H1 (cell line): ENCODE data around the gene SNX2. TPM values are rescaled to one million over a fixed set of nuclear protein-coding genes. Genes with fewer than 3 reads are reported as not detected.
A peak's percentile ranks its signal among the peaks of the same experiment; 100 is the strongest.

Experiments used
- CTCF ChIA-PET: fragments of 300-600 bp; sonication (Branson Sonifier 250); formaldehyde crosslinking; loops from one replicate; lab custom pipeline; 2021; ENCODE audit not compliant: partially characterized antibody; lab: Charles Lee
- POLR2A ChIA-PET: fragments of 300-600 bp; sonication (Branson Sonifier 250); formaldehyde crosslinking; loops from one replicate; lab custom pipeline; 2021; ENCODE audit warnings: inconsistent platforms; ENCODE audit not compliant: partially characterized antibody; lab: Charles Lee
- DNase-seq, 2 experiments: peaks; one replicate each; pipeline versions ENCODE4 v3.0.0 to v3.0.0-alpha.2; 2010 to 2022; ENCODE audit warnings: low spot score in 2 of 2, low read depth in 1 of 2, mixed read lengths in 1 of 2
- FAIRE-seq: peaks from 2 replicates; lab custom pipeline; 2011; peaks lifted over from hg19 to GRCh38; lab: Jason Lieb, UNC
- H2AFZ ChIP-seq: 2 replicates; pipeline ENCODE4 v1.8.1; 2012; ENCODE audit warnings: low read length, inconsistent platforms
- H2AK5ac ChIP-seq: 2 replicates; pipeline ENCODE4 v1.6.1; 2013; ENCODE audit warnings: low read depth, low read length
- H2BK120ac ChIP-seq: replicated peaks from 2 replicates; pipeline ENCODE3; 2013; ENCODE audit warnings: low read depth, low read length, inconsistent platforms
- H2BK12ac ChIP-seq: 2 replicates; pipeline ENCODE4 v1.6.1; 2013; ENCODE audit warnings: low read depth, low read length
- H2BK15ac ChIP-seq: 2 replicates; pipeline ENCODE4 v1.6.1; 2013; ENCODE audit warnings: low read length
- H2BK20ac ChIP-seq: 2 replicates; pipeline ENCODE4 v1.6.1; 2013; ENCODE audit warnings: low read length
- H2BK5ac ChIP-seq: 2 replicates; pipeline ENCODE4 v1.6.1; 2013; ENCODE audit warnings: low read depth, low read length
- H3K14ac ChIP-seq: 2 replicates; pipeline ENCODE4 v1.6.1; 2013; ENCODE audit warnings: inconsistent platforms; ENCODE audit not compliant: insufficient read length
- H3K18ac ChIP-seq: 2 replicates; pipeline ENCODE4 v1.6.1; 2013; ENCODE audit warnings: low read length; ENCODE audit errors: extremely low read depth
- H3K23ac ChIP-seq: 2 replicates; pipeline ENCODE4 v1.6.1; 2013; ENCODE audit warnings: inconsistent platforms; ENCODE audit not compliant: insufficient read length
- H3K23me2 ChIP-seq: 2 replicates; pipeline ENCODE4 v1.6.1; 2013; ENCODE audit warnings: low read depth, low read length
- H3K27ac ChIP-seq: 2 replicates; pipeline ENCODE4 v1.6.1; 2011; ENCODE audit warnings: low read depth, low read length, inconsistent platforms
- H3K27me3 ChIP-seq, 4 experiments: replicated peaks in 1 of 4; 1 replicate in 1 of 4; 2 replicates in 3 of 4; pipeline versions ENCODE4 v1.6.1 to v1.8.1; 2011 to 2013; ENCODE audit warnings: low read length in 3 of 4, mild to moderate bottlenecking in 3 of 4, inconsistent platforms in 2 of 4, mixed read lengths in 2 of 4, moderate library complexity in 1 of 4; ENCODE audit not compliant: control insufficient read depth in 3 of 4, insufficient read depth in 3 of 4; ENCODE audit errors: extremely low read depth in 1 of 4
- H3K36me3 ChIP-seq, 4 experiments: 2 replicates each; pipeline versions ENCODE4 v1.6.1 to v1.8.1; 2011 to 2013; ENCODE audit warnings: mild to moderate bottlenecking in 4 of 4, low read length in 3 of 4, moderate library complexity in 2 of 4, control low read depth in 1 of 4, inconsistent platforms in 1 of 4; ENCODE audit not compliant: insufficient read depth in 4 of 4, control insufficient read depth in 2 of 4
- H3K4ac ChIP-seq: replicated peaks from 2 replicates; pipeline ENCODE3; 2013; ENCODE audit warnings: low read length, low read depth, mixed read lengths, inconsistent platforms; ENCODE audit not compliant: insufficient read length
- H3K4me1 ChIP-seq, 4 experiments: replicated peaks in 1 of 4; 1 replicate in 1 of 4; 2 replicates in 3 of 4; pipeline versions ENCODE4 v1.6.1 to v1.8.1; 2011 to 2013; ENCODE audit warnings: low read length in 3 of 4, inconsistent platforms in 2 of 4, mixed read lengths in 1 of 4; ENCODE audit not compliant: insufficient read depth in 4 of 4, control insufficient read depth in 3 of 4
- H3K4me2 ChIP-seq, 2 experiments: 2 replicates each; pipeline versions ENCODE4 v1.6.1 to v1.8.1; 2011 to 2013; ENCODE audit warnings: low read depth in 2 of 2, low read length in 2 of 2, control low read depth in 1 of 2, inconsistent platforms in 1 of 2, mild to moderate bottlenecking in 1 of 2; ENCODE audit not compliant: insufficient read depth in 1 of 2
- H3K4me3 ChIP-seq, 4 experiments: fragments of 200-600, 300-600 bp in 1 of 4; sonication (generic), shearing (Covaris generic), sonication (Bioruptor Twin) in 1 of 4; 2 replicates each; pipeline versions ENCODE4 v1.5.1 to v1.8.1; 2011 to 2016; ENCODE audit warnings: low read length in 4 of 4, low read depth in 3 of 4, control low read depth in 2 of 4, inconsistent platforms in 2 of 4, mild to moderate bottlenecking in 2 of 4, mixed read lengths in 1 of 4, moderate library complexity in 1 of 4; ENCODE audit not compliant: insufficient read depth in 2 of 4; ENCODE audit errors: extremely low read depth in 1 of 4
- H3K56ac ChIP-seq: replicated peaks from 2 replicates; pipeline ENCODE3; 2013; ENCODE audit warnings: low read depth, mild to moderate bottlenecking, mixed read lengths, low read length, inconsistent platforms; ENCODE audit not compliant: insufficient read length
- H3K79me1 ChIP-seq: 2 replicates; pipeline ENCODE4 v1.6.1; 2013; ENCODE audit warnings: low read depth, low read length, control low read depth
- H3K79me2 ChIP-seq, 2 experiments: 2 replicates each; pipeline versions ENCODE4 v1.6.1 to v1.8.1; 2012 to 2013; ENCODE audit warnings: low read length in 2 of 2, mild to moderate bottlenecking in 2 of 2, inconsistent platforms in 1 of 2; ENCODE audit not compliant: insufficient read depth in 2 of 2, control insufficient read depth in 1 of 2
- H3K9ac ChIP-seq, 4 experiments: replicated peaks in 1 of 4; 1 replicate in 1 of 4; 2 replicates in 3 of 4; pipeline versions ENCODE4 v1.6.1 to v1.8.1; 2011 to 2013; ENCODE audit warnings: low read depth in 3 of 4, low read length in 3 of 4, control low read depth in 2 of 4, mild to moderate bottlenecking in 2 of 4, moderate library complexity in 2 of 4, inconsistent platforms in 1 of 4; ENCODE audit errors: extremely low read depth in 1 of 4
- H3K9me3 ChIP-seq, 2 experiments: 2 replicates each; pipeline versions ENCODE4 v1.6.1 to v1.8.1; 2012 to 2013; ENCODE audit warnings: mild to moderate bottlenecking in 2 of 2, moderate library complexity in 2 of 2, control low read depth in 1 of 2, inconsistent platforms in 1 of 2, low read depth in 1 of 2, low read length in 1 of 2, mixed read lengths in 1 of 2; ENCODE audit not compliant: insufficient read depth in 2 of 2
- H4K20me1 ChIP-seq, 2 experiments: replicated peaks in 1 of 2; 2 replicates each; pipeline versions ENCODE3 to v1.8.1; 2011 to 2013; ENCODE audit warnings: inconsistent platforms in 2 of 2, low read length in 2 of 2, mild to moderate bottlenecking in 1 of 2; ENCODE audit not compliant: insufficient read depth in 2 of 2, control insufficient read depth in 1 of 2
- H4K5ac ChIP-seq: 2 replicates; pipeline ENCODE4 v1.6.1; 2013; ENCODE audit warnings: low read length, low read depth, mixed read lengths, inconsistent platforms; ENCODE audit not compliant: insufficient read length
- H4K8ac ChIP-seq: 2 replicates; pipeline ENCODE4 v1.8.0; 2013; ENCODE audit warnings: mild to moderate bottlenecking, moderate library complexity, low read length, inconsistent platforms; ENCODE audit not compliant: insufficient read depth; ENCODE audit errors: extremely low read depth
- H4K91ac ChIP-seq: replicated peaks from 2 replicates; pipeline ENCODE3; 2013; ENCODE audit warnings: low read length, mixed read lengths, inconsistent platforms; ENCODE audit not compliant: insufficient read length
- BRCA1 ChIP-seq: IDR thresholded peaks from 2 replicates; pipeline ENCODE4 v1.6.1; 2012; ENCODE audit warnings: low read depth, low read length, improper control_type of control experiment
- CEBPB ChIP-seq: IDR thresholded peaks from 2 replicates; pipeline ENCODE4 v1.6.1; 2012; ENCODE audit warnings: low read depth, low read length
- EGR1 ChIP-seq: IDR thresholded peaks from 2 replicates; pipeline ENCODE4 v1.6.1; 2011; ENCODE audit warnings: low read depth, low read length, borderline replicate concordance
- JUN ChIP-seq: IDR thresholded peaks from 2 replicates; pipeline ENCODE4 v1.6.1; 2011; ENCODE audit warnings: low read depth, mild to moderate bottlenecking, improper control_type of control experiment, low read length
- SIN3A ChIP-seq, 2 experiments: IDR thresholded peaks in 1 of 2; conservative IDR thresholded peaks in 1 of 2; 2 replicates each; pipeline ENCODE4 v1.6.1; 2011 to 2012; ENCODE audit warnings: low read length in 2 of 2, improper control_type of control experiment in 1 of 2, low read depth in 1 of 2, mild to moderate bottlenecking in 1 of 2
- WGBS, 2 experiments: shearing (Covaris generic) in 1 of 2; methylation state at CpG; one replicate each; pipeline versions ENCODE4 v1.1.6 to v1.1.7; 2013 to 2015; ENCODE audit warnings: low lambda C conversion rate in 2 of 2, mixed read lengths in 2 of 2, inconsistent platforms in 1 of 2, low coverage in 1 of 2, missing lambda C conversion rate in 1 of 2; ENCODE audit not compliant: insufficient replicate concordance in 2 of 2, insufficient coverage in 1 of 2, insufficient read length in 1 of 2; ENCODE audit errors: extremely low coverage in 1 of 2, missing lambda C conversion rate in 1 of 2; 5-methylcytosine and 5-hydroxymethylcytosine counted together
- polyA plus RNA-seq, 7 experiments: library from polyadenylated mRNA; depleted of rRNA in 3 of 7; stranded (reverse) in 5 of 7; unstranded in 2 of 7; fragments of >200 nt in 5 of 7; fragments of 200-250 nt in 2 of 7; gene quantifications; 1 replicate in 5 of 7; 2 replicates in 1 of 7; 4 replicates in 1 of 7; pipeline versions ENCODE4 v1.2.1 to v1.2.3, GENCODE V29; 2011 to 2013; ENCODE audit warnings: missing spikeins in 2 of 7, mixed read lengths in 2 of 7
- total RNA-seq: library from RNA; stranded (reverse); fragmentation: NEBNext Ultra II Directional; extraction: Animal tissue kit (Norgen Biotek cat#: 25700); gene quantifications from 2 replicates; pipeline ENCODE4 v1.2.1, GENCODE V29; 2021

The SNX2 gene
- total and polyA plus RNA-seq, 2 of the 8 experiments (the other 6 are each of a cell fraction or from before 2014, with no cell fraction given): 51.0 to 61.2 TPM

GRCh38 chr5:122864842-122865241 is 90.0 kb downstream of the SNX2 start:
- Histone ChIP-seq H2AK5ac (no peak overlapping the region; the same call in 1 of the 2 replicates), H3K79me2 (no peaks in the 10 kb centered on the region; a peak in 1 of 4 replicates), H3K56ac (no peak overlapping the region), H2BK20ac (no peak overlapping the region), H3K4me2 (no peak overlapping the region), H3K27me3 (no peaks in the 10 kb centered on the region), H3K23me2 (peaks cover 2% of the 10 kb centered on the region; the same call in 1 of the 2 replicates), H3K4me1 (no peaks in the 10 kb centered on the region; a peak in 2 of 7 replicates), H4K8ac (no peak overlapping the region), H2BK120ac (no peak overlapping the region), H3K14ac (no peak overlapping the region), H4K91ac (no peak overlapping the region), H3K4ac (no peak overlapping the region), H2BK12ac (no peak overlapping the region), H4K5ac (no peak overlapping the region), H3K36me3 (no peaks in the 10 kb centered on the region; a peak in 1 of 8 replicates), H2BK15ac (0 out of 2 replicates have a peak overlapping the region, but pooled peaks have one; percentile 47), H4K20me1 (no peaks in the 10 kb centered on the region), H3K9me3 (no peaks in the 10 kb centered on the region), H2BK5ac (no peak overlapping the region), H3K27ac (no peak overlapping the region), H3K4me3 (no peak overlapping the region), H3K9ac (no peak overlapping the region), H3K23ac (no peak overlapping the region), H2AFZ (no peak overlapping the region), H3K18ac (no peak overlapping the region), H3K79me1 (no peaks in the 10 kb centered on the region)
- TF ChIP-seq CEBPB (no peak), JUN (no peak), BRCA1 (no peak), SIN3A (conservative IDR thresholded peaks at IDR 0.05 in 1 of 2, IDR thresholded peaks at IDR 0.05 in 1 of 2; ENCODE audit: low read depth in 1 of 2, low read length in 2 of 2) (no peak), EGR1 (no peak)
- ChIA-PET POLR2A (interaction anchor here (1.4 kb wide), 1 partner anchor 15 kb away, joined by 5 read pairs; no protein-coding TSS in a partner anchor), CTCF (no interaction called here)
- WGBS, 2 experiments: 93% methylated on average over 1 of the region's 1 CpG; no CpG with 5 or more reads in 1 of the 2 experiments
- DNase-seq (no peak), FAIRE-seq (no peak)
